Astrocyte (in vitro differentiated cells and primary cell): Measurements from ENCODE around the gene EPHB1. TPM values are rescaled to one million over a fixed set of nuclear protein-coding genes. Genes with fewer than 3 reads are reported as not detected.
"Not testable (repeated sequence)": the region's sequence is repeated elsewhere in the genome, so short reads cannot be mapped to it uniquely, and the experiment has no call there.

ENCODE experiments used
- DNase-seq: peaks from one replicate; pipeline ENCODE4 v3.0.0-alpha.2; 2010; ENCODE audit warnings: low read depth
- FAIRE-seq: peaks from 2 replicates; lab custom pipeline; 2011; peaks lifted over from hg19 to GRCh38; lab: Jason Lieb, UNC
- H2AFZ ChIP-seq: 2 replicates; pipeline ENCODE4 v1.6.0; 2012; ENCODE audit warnings: low read depth, low read length, inconsistent platforms
- H3K27ac ChIP-seq: 2 replicates; pipeline ENCODE4 v1.5.1; 2011; ENCODE audit warnings: low read depth, low read length, inconsistent platforms
- H3K27me3 ChIP-seq: 2 replicates; pipeline ENCODE4 v1.6.0; 2011; ENCODE audit warnings: low read length, inconsistent platforms; ENCODE audit not compliant: insufficient read depth
- H3K36me3 ChIP-seq: 2 replicates; pipeline ENCODE4 v1.5.1; 2011; ENCODE audit warnings: low read length, inconsistent platforms; ENCODE audit not compliant: insufficient read depth
- H3K4me1 ChIP-seq: 2 replicates; pipeline ENCODE4 v1.5.1; 2011; ENCODE audit warnings: low read length, inconsistent platforms; ENCODE audit not compliant: insufficient read depth
- H3K4me2 ChIP-seq: 2 replicates; pipeline ENCODE4 v1.6.0; 2012; ENCODE audit warnings: low read length, inconsistent platforms
- H3K4me3 ChIP-seq: 2 replicates; pipeline ENCODE4 v1.5.1; 2011; ENCODE audit warnings: low read depth, mild to moderate bottlenecking, low read length, inconsistent platforms; ENCODE audit not compliant: insufficient read depth
- H3K79me2 ChIP-seq: 2 replicates; pipeline ENCODE4 v1.6.0; 2012; ENCODE audit warnings: mild to moderate bottlenecking, low read length, inconsistent platforms; ENCODE audit not compliant: insufficient read depth
- H3K9ac ChIP-seq: 2 replicates; pipeline ENCODE4 v1.6.0; 2012; ENCODE audit warnings: mild to moderate bottlenecking, low read length, inconsistent platforms
- H3K9me3 ChIP-seq: 2 replicates; pipeline ENCODE4 v1.5.1; 2012; ENCODE audit warnings: low read depth, mild to moderate bottlenecking, low read length, inconsistent platforms; ENCODE audit not compliant: insufficient read depth
- H4K20me1 ChIP-seq: 2 replicates; pipeline ENCODE4 v1.6.0; 2012; ENCODE audit warnings: low read length, inconsistent platforms; ENCODE audit not compliant: insufficient read depth
- H3K27ac Mint-ChIP-seq: one replicate; pipeline ENCODE4 v1.8.0; 2021; ENCODE audit warnings: mild to moderate bottlenecking, mixed read lengths; ENCODE audit not compliant: unreplicated experiment
- H3K27me3 Mint-ChIP-seq: one replicate; pipeline ENCODE4 v1.8.0; 2021; ENCODE audit warnings: low read depth, mixed read lengths; ENCODE audit not compliant: unreplicated experiment
- H3K36me3 Mint-ChIP-seq: one replicate; pipeline ENCODE4 v1.8.0; 2021; ENCODE audit warnings: low read depth, mixed read lengths; ENCODE audit not compliant: unreplicated experiment
- H3K4me1 Mint-ChIP-seq: one replicate; pipeline ENCODE4 v1.8.0; 2021; ENCODE audit warnings: low read depth, mixed read lengths; ENCODE audit not compliant: unreplicated experiment
- H3K4me3 Mint-ChIP-seq: one replicate; pipeline ENCODE4 v1.8.0; 2021; ENCODE audit warnings: mild to moderate bottlenecking, moderate library complexity, mixed read lengths; ENCODE audit not compliant: unreplicated experiment
- H3K9me3 Mint-ChIP-seq: one replicate; pipeline ENCODE4 v1.8.0; 2021; ENCODE audit warnings: mild to moderate bottlenecking, mixed read lengths; ENCODE audit not compliant: unreplicated experiment
- EZH2 ChIP-seq: IDR thresholded peaks from 2 replicates; pipeline ENCODE4 v1.6.1; 2012; ENCODE audit warnings: mild to moderate bottlenecking, low read length, inconsistent platforms; ENCODE audit not compliant: insufficient read depth
- total RNA-seq: library from RNA; stranded (reverse); gene quantifications from 2 replicates; pipeline ENCODE4 v1.2.1, GENCODE V29; 2021
- TF ChIP-seq, protein P1 (sequence below): IDR thresholded peaks from 2 replicates; pipeline ENCODE4 v1.5.1; 2011; ENCODE audit warnings: low read depth, mild to moderate bottlenecking, inconsistent platforms, low read length, moderate library complexity; ENCODE audit not compliant: insufficient read depth

Gene EPHB1
- total RNA-seq, 1 donor from 2014 or later = 4.1 TPM

DNA sequence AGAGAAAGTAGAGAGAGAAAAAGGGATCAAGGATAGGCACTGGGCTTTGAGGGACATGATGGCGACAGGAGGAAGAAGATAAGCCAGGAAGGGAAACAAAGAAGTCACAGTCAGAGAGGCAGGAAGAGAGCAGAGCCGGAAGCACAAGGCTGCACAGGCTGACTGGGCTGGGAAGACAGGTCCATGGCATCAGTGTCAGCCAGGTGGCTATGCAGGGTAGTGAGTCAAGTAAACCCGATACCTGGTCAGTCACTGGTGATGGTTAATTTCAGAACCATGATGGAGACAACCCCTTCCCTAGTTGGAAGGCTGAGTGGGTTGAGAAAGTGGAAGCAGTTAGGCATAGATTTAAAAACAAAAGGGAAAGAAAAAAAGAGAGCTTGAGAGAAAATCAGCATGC, 203.8 kb downstream of the EPHB1 start:
- H3K36me3 ChIP-seq = no peaks in the 10 kb centered on the region
- Mint-ChIP-seq H3K36me3 (no peaks in the 10 kb centered on the region), H3K4me1 (no peaks in the 10 kb centered on the region), H3K27ac (no peak overlapping the region), H3K4me3 (no peak overlapping the region), H3K27me3 (peaks cover 7% of the 10 kb centered on the region), H3K9me3 (peaks cover 1% of the 10 kb centered on the region)
- no peak overlapping the region for H3K4me2 ChIP-seq
- no peaks in the 10 kb centered on the region for H4K20me1 ChIP-seq
- H3K79me2 ChIP-seq = no peaks in the 10 kb centered on the region
- H2AFZ ChIP-seq = no peak overlapping the region
- FAIRE-seq (no peak), DNase-seq (no peak)
- H3K27ac ChIP-seq = no peak overlapping the region
- H3K9ac ChIP-seq = no peak overlapping the region
- no peaks in the 10 kb centered on the region for H3K9me3 ChIP-seq
- no peaks in the 10 kb centered on the region for H3K27me3 ChIP-seq
- no peak overlapping the region for H3K4me3 ChIP-seq
- H3K4me1 ChIP-seq = no peaks in the 10 kb centered on the region
- no peak for TF ChIP-seq EZH2
- TF ChIP-seq, protein P1, sequence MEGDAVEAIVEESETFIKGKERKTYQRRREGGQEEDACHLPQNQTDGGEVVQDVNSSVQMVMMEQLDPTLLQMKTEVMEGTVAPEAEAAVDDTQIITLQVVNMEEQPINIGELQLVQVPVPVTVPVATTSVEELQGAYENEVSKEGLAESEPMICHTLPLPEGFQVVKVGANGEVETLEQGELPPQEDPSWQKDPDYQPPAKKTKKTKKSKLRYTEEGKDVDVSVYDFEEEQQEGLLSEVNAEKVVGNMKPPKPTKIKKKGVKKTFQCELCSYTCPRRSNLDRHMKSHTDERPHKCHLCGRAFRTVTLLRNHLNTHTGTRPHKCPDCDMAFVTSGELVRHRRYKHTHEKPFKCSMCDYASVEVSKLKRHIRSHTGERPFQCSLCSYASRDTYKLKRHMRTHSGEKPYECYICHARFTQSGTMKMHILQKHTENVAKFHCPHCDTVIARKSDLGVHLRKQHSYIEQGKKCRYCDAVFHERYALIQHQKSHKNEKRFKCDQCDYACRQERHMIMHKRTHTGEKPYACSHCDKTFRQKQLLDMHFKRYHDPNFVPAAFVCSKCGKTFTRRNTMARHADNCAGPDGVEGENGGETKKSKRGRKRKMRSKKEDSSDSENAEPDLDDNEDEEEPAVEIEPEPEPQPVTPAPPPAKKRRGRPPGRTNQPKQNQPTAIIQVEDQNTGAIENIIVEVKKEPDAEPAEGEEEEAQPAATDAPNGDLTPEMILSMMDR = no peak

DNA sequence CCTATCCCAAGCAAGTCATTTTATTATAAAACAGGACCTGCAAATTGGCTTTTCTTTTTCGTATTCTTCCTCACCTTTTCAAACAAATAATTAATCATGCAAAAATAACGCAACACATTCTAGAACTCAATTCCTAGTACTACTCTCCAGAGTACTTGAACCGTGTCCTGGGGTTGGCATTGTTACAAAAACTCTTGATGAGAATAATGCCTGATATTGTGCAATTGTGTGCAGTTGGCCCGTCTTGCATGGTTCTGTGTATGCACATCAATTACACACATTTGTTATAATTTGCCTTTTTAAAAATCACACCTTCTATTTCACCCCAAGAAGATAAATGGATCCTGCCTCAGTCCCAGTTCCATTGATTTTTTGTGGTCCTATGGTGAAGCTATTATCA, 205.4 kb downstream of the EPHB1 start:
- H3K27me3 Mint-ChIP-seq = peaks cover 7% of the 10 kb centered on the region
- H3K36me3 Mint-ChIP-seq = no peaks in the 10 kb centered on the region
- Histone ChIP-seq H3K27me3 (no peaks in the 10 kb centered on the region), H3K4me2 (no peak overlapping the region), H3K4me1 (no peaks in the 10 kb centered on the region), H3K9ac (no peak overlapping the region), H3K4me3 (no peak overlapping the region), H3K27ac (no peak overlapping the region), H3K36me3 (no peaks in the 10 kb centered on the region), H3K9me3 (no peaks in the 10 kb centered on the region), H4K20me1 (no peaks in the 10 kb centered on the region), H2AFZ (no peak overlapping the region), H3K79me2 (no peaks in the 10 kb centered on the region)
- H3K9me3 Mint-ChIP-seq = peaks cover 1% of the 10 kb centered on the region
- H3K4me1 Mint-ChIP-seq = no peaks in the 10 kb centered on the region
- DNase-seq (no peak), FAIRE-seq (no peak)
- no peak for TF ChIP-seq EZH2
- TF ChIP-seq, protein P1 = no peak
- no peak overlapping the region for H3K4me3 Mint-ChIP-seq
- no peak overlapping the region for H3K27ac Mint-ChIP-seq

DNA sequence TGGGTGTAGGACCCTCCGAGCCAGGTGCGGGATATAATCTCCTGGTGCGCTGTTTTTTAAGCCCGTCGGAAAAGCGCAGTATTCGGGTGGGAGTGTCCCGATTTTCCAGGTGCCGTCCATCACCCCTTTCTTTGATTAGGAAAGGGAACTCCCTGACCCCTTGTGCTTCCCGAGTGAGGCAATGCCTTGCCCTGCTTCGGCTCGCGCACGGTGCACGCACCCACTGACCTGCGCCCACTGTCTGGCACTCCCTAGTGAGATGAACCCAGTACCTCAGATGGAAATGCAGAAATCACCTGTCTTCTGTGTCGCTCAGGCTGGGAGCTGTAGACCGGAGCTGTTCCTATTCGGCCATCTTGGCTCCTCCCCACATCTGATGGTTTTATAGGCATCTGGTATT, 210.6 kb downstream of the EPHB1 start:
- not testable (repeated sequence) for H3K79me2 ChIP-seq, FAIRE-seq, H3K27ac Mint-ChIP-seq, DNase-seq, H3K9me3 Mint-ChIP-seq, H3K4me2 ChIP-seq, H2AFZ ChIP-seq, H3K27me3 Mint-ChIP-seq, H3K4me3 Mint-ChIP-seq, H3K36me3 Mint-ChIP-seq, H3K4me1 Mint-ChIP-seq, H3K27ac ChIP-seq, H3K4me1 ChIP-seq, H3K27me3 ChIP-seq, H3K9ac ChIP-seq, H3K4me3 ChIP-seq, H3K9me3 ChIP-seq, H3K36me3 ChIP-seq, H4K20me1 ChIP-seq
